Bronchial epithelial cell (primary cell): ENCODE measurements around the gene SLC6A6. TPM values are rescaled to one million over a fixed set of nuclear protein-coding genes. Genes with fewer than 3 reads are reported as not detected.

Experiments used
- DNase-seq: peaks from one replicate; pipeline ENCODE4 v3.0.0-alpha.2; 2010; ENCODE audit warnings: low read depth
- FAIRE-seq: peaks from 2 replicates; lab custom pipeline; 2011; peaks lifted over from hg19 to GRCh38; lab: Jason Lieb, UNC
- H3K27me3 ChIP-seq: 2 replicates; pipeline ENCODE4 v1.5.1; 2011; ENCODE audit warnings: low read length; ENCODE audit not compliant: control insufficient read depth, insufficient read depth
- H3K36me3 ChIP-seq: 2 replicates; pipeline ENCODE4 v1.5.1; 2011; ENCODE audit warnings: low read length; ENCODE audit not compliant: control insufficient read depth, insufficient read depth
- H3K4me3 ChIP-seq: 2 replicates; pipeline ENCODE4 v1.5.1; 2011; ENCODE audit warnings: mild to moderate bottlenecking, low read depth, low read length, control low read depth
- CTCF ChIP-seq: IDR thresholded peaks from 2 replicates; pipeline ENCODE4 v1.5.1; 2011; ENCODE audit warnings: mild to moderate bottlenecking, moderate library complexity, low read length, control low read depth, inconsistent platforms; ENCODE audit not compliant: insufficient read depth, severe bottlenecking
- total RNA-seq: library from RNA; depleted of rRNA; stranded (reverse); fragments of >200 nt; gene quantifications from 2 replicates; pipeline ENCODE4 v1.2.1, GENCODE V29; 2014

Gene SLC6A6
- total RNA-seq, 1 donor from 2014 or later: 13.2 TPM

GRCh38 chr3:14418296-14419250 is 16.2 kb downstream of the SLC6A6 start:
- no peak for TF ChIP-seq CTCF
- H3K27me3 ChIP-seq: no peaks in the 10 kb centered on the region
- no peaks in the 10 kb centered on the region for H3K36me3 ChIP-seq
- FAIRE-seq (no peak), DNase-seq (no peak)
- no peak overlapping the region for H3K4me3 ChIP-seq

GRCh38 chr3:14422016-14422963 is 19.9 kb downstream of the SLC6A6 start:
- FAIRE-seq: no peak

GRCh38 chr3:14423197-14423743 is 20.9 kb downstream of the SLC6A6 start:
- Histone ChIP-seq H3K4me3 (no peak overlapping the region), H3K36me3 (no peaks in the 10 kb centered on the region), H3K27me3 (no peaks in the 10 kb centered on the region)
- TF ChIP-seq CTCF: peak; percentile 52
- DNase-seq (peak; percentile 96), FAIRE-seq (no peak)

More at GRCh38 chr3:14422016-14422963, 19.9 kb downstream of the SLC6A6 start:
- DNase-seq: no peak
- H3K27me3 ChIP-seq: no peaks in the 10 kb centered on the region
- H3K4me3 ChIP-seq: no peak overlapping the region
- no peaks in the 10 kb centered on the region for H3K36me3 ChIP-seq
- TF ChIP-seq CTCF: no peak

- no peak overlapping the region for H3K4me3 ChIP-seq
- no peak for TF ChIP-seq CTCF
These were observed 21.6 kb downstream of the SLC6A6 start for GRCh38 chr3:14423963-14424362.

GRCh38 chr3:14424711-14425580 is 22.5 kb downstream of the SLC6A6 start:
- no peaks in the 10 kb centered on the region for H3K36me3 ChIP-seq

More at GRCh38 chr3:14423963-14424362, 21.6 kb downstream of the SLC6A6 start:
- FAIRE-seq (no peak), DNase-seq (no peak)
- H3K36me3 ChIP-seq: no peaks in the 10 kb centered on the region
- no peaks in the 10 kb centered on the region for H3K27me3 ChIP-seq

More at GRCh38 chr3:14424711-14425580, 22.5 kb downstream of the SLC6A6 start:
- no peak for DNase-seq
- no peak for TF ChIP-seq CTCF
- FAIRE-seq: no peak
- H3K27me3 ChIP-seq: no peaks in the 10 kb centered on the region
- no peak overlapping the region for H3K4me3 ChIP-seq
